ENCODE results near the gene FOSL1. TPM values are rescaled to one million over a fixed set of nuclear protein-coding genes. Genes with fewer than 3 reads are reported as not detected.

The FOSL1 gene
- total RNA-seq, 4 donors from 2014 or later: 1.5 to 15.2 (median 2.8) TPM

DNA sequence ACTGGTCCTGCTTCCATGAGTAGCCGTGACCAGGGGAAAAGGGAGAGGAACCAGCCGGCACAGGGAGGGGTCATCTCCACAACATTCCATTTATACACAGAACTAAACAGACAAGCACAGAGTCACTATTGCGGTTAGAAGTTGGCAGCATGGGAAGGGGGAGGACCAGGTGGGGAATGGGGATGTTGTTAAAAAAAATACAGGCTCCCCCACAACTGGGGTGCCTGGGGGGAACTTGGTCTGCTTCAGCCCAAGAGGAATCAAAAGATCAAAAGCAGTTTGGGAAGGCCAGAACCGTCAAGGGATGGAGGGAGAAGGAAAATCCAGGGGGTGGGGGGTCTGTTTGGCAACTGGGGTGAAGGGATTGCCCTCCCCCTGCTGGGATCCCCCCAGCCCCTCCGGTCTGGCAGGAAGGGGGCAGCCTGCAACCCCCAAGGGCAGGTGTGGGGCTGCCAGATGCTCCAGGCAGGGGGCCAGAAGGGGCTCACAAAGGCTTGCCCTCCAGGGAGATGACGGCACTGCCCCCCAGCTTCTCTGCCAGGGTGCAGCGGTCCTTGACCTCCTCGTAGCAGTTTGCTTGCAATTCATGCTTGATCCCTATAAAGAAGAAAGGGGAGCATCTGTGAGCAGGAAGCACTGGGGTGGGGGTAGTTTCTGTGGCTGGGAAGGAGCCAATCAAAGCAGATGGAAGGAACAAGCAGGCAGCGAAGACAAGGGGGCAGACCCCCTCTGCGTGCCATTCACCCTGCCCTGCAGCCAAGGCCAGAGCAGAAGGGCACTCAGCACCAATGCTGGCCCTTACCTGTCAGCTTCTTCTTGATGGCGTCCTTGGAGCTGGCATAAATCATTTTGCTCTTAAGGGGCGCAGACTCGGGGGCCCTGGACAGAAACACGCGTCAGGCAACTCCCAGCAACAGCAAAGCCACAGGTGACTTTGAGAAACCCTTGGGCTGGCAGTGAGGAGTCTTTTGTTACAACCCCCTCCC lies 45.0 kb downstream of the FOSL1 start:
- TF ChIP-seq, protein P1, sequence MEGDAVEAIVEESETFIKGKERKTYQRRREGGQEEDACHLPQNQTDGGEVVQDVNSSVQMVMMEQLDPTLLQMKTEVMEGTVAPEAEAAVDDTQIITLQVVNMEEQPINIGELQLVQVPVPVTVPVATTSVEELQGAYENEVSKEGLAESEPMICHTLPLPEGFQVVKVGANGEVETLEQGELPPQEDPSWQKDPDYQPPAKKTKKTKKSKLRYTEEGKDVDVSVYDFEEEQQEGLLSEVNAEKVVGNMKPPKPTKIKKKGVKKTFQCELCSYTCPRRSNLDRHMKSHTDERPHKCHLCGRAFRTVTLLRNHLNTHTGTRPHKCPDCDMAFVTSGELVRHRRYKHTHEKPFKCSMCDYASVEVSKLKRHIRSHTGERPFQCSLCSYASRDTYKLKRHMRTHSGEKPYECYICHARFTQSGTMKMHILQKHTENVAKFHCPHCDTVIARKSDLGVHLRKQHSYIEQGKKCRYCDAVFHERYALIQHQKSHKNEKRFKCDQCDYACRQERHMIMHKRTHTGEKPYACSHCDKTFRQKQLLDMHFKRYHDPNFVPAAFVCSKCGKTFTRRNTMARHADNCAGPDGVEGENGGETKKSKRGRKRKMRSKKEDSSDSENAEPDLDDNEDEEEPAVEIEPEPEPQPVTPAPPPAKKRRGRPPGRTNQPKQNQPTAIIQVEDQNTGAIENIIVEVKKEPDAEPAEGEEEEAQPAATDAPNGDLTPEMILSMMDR (IDR thresholded peaks at IDR 0.05; ENCODE audit: low read depth): no peak

GRCh38 chr11:65854161-65854592 lies 46.0 kb downstream of the FOSL1 start:
- TF ChIP-seq, protein P1 (IDR thresholded peaks at IDR 0.05; ENCODE audit: low read depth): no peak

DNA sequence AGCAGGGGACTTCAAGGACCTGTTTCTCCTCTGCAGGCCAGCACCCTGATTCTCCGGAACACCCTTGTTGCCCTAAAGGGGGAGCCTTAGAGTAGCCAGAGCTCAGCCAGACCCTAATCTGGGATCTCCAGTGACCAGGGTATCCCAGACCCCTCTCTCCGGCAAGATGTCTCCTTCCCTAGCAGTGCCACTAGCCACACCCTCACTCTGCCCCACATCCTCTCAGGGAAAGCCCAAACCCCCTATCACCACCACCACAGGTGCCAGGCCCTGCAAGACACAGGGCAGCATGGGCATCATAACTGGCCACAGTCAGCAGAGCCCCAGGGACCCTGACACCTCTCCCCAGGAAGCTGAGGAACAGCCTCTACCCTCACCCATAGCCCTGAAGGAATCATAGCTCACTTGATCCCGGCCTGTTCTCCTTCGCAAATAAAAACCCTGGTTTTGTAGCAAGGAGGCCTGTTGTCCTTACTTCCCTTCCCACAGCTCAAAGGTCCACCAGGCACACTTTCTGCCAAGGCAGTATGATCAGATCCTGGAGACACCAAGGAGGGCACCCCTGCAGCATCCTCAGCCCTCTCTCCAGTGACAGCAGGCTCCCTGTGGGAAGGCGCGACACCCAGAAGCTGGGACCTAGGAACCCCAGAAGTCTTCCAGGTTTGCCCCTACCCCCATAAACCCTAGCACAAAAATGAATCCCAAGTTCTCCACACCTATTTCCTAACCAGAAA lies 46.8 kb downstream of the FOSL1 start:
- TF ChIP-seq, protein P1 (IDR thresholded peaks at IDR 0.05; ENCODE audit: low read depth): no peak

DNA sequence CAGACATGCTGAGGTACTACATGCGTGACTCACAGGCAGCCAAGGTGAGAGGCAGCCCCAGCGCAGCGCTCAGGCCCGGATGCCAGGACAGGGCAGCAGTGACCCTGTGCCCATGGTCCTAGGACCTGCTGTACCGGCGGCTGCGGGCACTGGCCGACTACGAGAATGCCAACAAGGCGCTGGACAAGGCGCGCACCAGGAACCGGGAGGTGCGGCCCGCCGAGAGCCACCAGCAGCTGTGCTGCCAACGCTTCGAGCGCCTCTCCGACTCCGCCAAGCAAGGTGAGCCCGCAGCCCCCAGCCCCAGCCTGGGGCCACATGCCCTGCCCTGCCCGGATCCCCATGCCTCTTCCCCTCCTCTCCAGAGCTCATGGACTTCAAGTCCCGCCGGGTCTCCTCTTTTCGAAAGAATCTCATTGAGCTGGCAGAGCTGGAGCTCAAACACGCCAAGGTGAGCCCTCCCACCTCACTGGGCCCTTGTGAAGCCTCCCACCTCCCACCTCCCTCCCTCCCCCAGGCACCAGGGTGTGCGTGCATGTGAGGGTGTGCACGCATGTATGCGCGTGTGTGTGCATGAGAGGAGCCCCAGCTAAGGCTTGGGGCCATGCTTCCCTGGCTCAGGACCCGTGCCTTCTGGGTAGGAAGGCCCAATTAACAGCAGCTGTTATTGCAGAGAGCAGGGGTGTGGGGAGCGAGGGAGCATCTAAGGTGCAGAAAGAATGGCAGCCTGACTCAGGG lies 47.5 kb downstream of the FOSL1 start:
- TF ChIP-seq, protein P1 (IDR thresholded peaks at IDR 0.05; ENCODE audit: low read depth): no peak

GRCh38 chr11:65851811-65852507 lies 48.2 kb downstream of the FOSL1 start:
- TF ChIP-seq, protein P1 (IDR thresholded peaks at IDR 0.05; ENCODE audit: low read depth): no peak

- TF ChIP-seq, protein P1 (IDR thresholded peaks at IDR 0.05; ENCODE audit: low read depth): no peak
These were observed 49.1 kb downstream of the FOSL1 start for GRCh38 chr11:65851083-65851579.
